Activated gamma-delta T cell treated with Interleukin-2 at 50 U/mL for 16 hours (primary cell): ENCODE data around the gene NEK6.

ENCODE experiments used
- DNase-seq: peaks from one replicate; pipeline ENCODE4 v3.0.0-alpha.2; 2020

NEK6 gene

GRCh38 chr9:124388275-124389048 lies 130.7 kb downstream of the NEK6 start:
- DNase-seq = no peak

DNA sequence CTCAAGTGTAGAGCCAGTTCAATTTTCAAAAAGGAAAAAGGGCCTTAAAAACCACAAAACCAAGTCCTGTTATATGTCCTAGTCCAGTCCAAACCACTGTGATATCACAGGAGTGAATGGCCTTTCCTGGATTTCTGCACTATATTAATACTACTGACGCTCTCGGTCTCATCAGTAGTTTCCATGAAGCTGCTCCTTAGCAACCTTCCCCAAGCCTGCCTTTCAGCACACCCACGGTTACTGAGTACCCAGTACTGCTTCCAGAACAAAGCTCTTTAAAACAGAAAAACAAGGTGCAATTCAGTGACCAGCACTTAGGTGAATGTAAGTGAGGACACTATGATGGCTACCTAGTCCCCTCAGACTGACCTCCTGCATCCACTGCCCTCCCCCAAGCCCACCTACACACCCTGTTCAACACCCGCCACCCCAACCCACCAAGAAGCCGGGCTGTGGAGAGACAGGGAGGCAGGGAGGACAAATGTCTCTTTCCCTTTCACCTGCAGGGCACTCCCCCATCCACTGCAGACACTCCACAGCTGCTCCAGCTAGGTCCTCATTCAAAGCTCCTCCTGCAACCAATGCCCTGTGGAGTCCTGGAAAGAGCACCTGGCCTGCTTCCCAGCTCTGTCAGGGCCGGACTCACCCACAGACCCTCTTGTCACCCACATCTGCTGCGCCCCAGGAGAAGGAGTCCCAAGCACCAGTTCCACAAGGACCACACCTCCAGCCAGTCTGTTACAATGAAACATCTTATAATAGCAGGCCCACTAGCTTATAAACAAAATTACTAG lies 131.6 kb downstream of the NEK6 start:
- DNase-seq = no peak

DNA sequence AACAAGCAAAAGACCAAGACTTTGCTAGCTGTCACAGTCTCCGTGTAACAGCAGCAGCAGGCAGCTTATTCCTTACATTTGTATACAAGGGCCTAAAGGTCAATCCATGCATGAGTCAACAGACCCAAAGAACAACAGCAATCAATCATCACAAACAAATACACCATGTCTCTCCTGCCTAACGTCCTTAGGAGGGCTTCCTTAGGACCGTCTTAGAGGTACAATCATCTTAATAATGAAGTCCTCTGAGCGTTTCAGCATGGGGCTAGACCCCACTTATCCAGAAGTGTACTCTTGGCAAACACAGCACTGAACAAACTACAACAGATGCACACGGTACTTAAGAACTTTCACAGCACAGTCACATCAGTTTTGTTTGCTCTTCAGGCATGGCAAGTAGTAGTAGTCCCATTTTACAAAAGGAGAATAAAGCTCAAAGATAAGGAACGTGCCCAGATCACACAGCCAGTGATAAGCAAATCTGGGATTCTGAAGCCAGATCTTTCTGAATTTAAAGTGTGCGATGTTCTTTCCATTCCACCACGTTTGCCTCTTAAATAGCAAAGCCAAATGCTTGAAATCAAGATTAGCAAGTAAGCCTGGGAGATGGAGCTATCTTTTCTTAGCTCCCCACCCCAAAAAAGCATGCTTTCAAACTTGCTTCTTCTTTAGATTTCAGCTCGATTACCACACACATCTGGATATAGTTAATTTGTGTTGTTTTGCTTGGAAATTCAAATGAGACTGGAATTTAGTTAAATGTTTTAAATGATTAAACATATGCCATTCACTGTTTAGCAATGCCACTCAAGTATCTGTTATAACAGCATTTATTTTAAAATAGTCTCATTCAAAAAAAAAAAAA lies 133.3 kb downstream of the NEK6 start:
- DNase-seq = no peak

DNA sequence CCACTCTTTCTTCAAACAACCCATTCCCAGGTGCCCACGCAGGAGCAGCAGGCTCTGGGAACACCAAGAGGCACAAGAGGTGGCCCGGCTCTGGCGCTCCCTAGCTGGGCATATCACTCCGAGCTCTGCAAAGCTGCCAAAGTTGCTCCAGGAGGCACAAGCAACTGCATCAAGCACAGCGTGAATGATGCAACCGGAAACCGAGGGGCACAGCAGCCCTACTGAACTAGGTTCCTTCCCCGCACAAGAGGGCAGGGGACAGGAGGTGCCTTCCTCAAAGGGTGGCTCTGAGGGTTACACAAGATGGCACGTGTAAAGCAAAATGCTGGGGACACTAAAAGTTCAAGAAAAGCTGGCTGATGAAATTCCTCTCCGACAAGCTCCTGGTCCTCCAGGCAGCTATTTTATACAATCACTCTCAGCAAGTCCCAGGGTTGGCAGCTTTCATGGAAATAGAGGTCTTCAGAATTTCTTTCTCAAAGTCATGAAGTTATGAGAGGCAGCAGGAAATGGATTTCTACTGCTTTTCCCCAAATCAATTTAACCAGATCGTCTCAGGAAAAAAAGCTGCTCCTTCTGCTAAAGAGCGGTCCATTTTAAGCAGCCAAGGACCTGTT lies 134.6 kb downstream of the NEK6 start:
- no peak for DNase-seq

DNA sequence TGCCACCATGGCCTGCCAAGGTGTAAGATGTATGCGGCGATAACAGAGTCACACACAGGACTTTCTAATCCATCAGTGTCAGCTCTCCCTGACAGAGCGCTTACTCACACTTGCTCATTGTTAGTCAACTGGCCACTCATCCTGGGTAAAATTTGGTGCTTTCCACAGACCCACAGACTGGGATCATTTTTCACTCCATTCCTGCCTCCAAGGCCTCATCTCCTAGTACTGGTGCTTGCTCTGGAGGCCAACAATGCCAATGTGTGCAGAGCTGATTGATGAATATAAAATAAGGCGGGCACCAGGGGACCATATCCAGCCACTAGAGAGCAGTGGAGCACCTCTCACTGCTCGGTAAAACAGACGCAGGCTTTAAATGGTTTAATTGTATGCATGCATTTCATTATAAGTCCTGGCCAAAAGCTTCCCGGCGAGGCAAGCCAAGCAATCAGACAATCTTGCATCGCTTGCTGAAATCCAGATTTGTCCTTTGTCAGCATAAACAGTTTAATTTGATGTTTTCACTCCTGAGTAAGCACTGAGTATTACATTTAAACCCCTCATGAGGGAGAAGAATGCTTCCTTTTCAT lies 135.2 kb downstream of the NEK6 start:
- no peak for DNase-seq

DNA sequence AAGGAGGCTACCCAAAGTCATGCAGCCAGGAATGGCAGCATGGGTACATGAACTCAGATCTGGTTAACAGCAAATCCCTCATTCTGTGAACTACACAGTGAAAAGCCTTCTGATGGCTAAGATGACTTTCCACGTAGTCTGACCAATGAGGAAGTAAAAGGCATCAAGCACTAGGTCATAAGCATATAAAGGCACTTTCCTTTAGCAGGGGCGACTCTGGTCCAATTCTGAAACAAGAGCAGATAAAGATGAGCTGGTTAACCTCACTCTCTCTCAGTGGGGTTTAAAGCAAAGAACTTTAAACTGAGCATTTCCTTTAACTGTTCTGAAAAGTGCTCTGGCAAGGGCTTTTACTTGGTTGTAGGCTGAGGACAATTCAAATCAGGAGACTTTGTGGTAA lies 136.4 kb downstream of the NEK6 start:
- no peak for DNase-seq

DNA sequence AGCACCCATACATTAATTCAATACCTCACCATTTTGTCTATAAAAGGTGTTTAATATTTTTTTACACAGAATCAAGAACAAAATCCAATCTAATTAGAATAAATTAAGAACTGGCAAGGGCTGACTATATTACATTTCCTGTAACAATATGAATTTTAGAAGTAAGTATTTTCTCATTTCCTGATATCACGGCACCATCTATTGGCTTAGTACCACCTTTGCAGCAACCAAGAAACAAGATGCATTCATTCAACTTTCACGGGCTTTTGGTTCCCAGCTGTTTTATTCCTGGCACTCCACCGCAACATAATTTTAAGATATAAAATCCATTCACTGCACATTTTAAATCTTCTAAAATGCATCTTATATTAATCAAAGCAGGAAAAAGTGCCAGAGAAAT lies 136.8 kb downstream of the NEK6 start:
- no peak for DNase-seq

DNA sequence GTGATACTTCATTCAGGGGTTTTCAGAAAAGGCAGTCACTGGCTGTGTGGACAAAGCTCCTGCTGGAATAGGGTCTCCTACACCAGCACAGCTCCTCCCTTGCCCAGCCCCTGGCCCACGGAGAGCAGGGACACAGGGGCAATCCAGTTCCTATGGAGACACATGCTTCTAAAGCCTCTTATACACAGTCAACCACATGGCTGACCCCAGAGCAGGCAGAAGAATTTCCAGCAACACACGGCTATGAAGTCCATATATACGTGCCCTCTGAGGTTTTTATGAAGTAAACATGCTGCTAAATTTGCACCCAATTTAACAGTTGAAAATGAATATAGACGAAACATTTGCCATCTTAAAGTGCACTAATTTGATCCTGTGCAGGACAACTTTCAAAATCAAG lies 138.1 kb downstream of the NEK6 start:
- no peak for DNase-seq

DNA sequence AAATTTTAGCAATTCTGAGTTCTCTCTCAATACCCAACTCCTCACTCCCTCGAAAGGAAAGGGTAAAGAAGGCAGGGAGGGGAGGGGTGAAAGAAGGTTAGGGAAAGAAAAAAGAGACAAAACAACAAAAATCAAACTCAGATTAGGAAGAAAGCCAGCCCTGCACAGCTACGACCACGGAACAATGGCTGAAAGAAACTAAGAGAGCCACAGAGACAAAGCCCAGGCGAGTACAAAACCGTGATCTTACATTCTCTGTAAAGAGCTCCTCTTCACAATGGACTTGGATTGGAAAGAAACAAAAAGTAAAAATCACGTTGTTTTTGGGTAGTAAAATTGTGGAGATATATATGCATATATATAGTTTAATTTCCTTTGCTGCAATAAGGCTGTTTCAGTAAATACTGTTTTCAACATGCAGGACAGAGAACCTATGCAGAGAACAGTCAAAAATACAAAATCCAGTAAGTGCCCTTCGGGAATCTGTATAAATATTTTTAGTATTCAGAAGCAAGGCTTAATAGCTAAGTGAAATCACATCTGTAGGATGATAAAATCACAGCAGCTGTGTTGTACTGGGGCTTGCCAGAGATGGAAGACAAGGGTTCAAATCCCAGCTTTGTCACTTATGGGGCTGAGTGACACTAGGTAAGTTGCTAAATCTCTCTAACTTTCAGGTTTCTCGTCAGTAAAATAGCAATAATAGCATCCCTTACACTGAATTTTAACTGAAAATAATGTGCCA lies 140.6 kb downstream of the NEK6 start:
- DNase-seq = no peak

- no peak for DNase-seq
Observed at GRCh38 chr9:124399323-124399967, 141.7 kb downstream of the NEK6 start.

- DNase-seq = no peak
Observed at GRCh38 chr9:124399968-124400940, 142.5 kb downstream of the NEK6 start.
